Measurements from ENCODE around the gene ZNF43. TPM values are rescaled to one million over a fixed set of nuclear protein-coding genes. Genes with fewer than 3 reads are reported as not detected.
A peak's percentile ranks its signal among the peaks of the same experiment; 100 is the strongest.
"Not testable (repeated sequence)": the region's sequence is repeated elsewhere in the genome, so short reads cannot be mapped to it uniquely, and the experiment has no call there.

The ZNF43 gene
- total RNA-seq (2014; rRNA removed; shearing (Covaris generic)): 3.0 and 3.3 TPM in 2 replicates
- polyA plus RNA-seq (2015; cell fraction: cytosol; rRNA removed): 0.72 and 0.77 TPM in 2 replicates
- 2.3 and 2.4 TPM in 2 replicates for polyA plus RNA-seq (2015; cell fraction: nucleus; rRNA removed)

DNA sequence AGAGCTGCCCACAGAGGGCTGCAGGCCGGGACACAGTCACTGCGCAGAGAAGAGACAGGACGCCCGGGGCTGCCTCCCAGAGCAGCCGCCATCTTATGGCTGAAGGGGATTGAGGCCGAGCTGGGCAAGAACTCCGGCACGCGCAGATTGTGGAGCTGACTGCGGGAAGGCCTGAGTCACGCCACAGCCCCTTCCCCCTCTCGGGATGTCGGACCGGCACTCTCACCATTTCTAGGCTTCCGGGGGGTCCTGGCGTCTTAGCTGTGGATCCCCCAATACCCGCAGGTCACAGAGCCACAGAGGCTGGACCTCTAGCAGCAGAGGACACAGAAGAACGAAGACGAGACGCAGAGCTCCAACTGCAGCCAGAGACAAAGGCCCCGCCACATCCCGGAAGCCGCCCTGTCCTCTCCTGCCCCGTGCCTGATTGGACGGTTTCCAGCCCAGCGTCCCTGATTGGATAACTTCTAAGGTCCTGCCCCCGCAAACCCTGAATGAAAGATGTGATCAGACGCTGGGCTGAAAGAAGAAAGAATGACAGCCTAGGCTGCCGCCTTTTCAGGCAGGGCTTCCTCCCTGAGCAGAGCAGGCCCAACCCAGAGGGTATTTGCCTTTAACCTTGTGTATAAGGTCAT is at the start of gene ZNF43:
ZNF43 (minus strand) TSS at position 373 of the 635 bp plus-strand sequence; CDS start at position 229, 144 bp downstream.
- DNase-seq (ENCODE audit: low read depth): peak; percentile 67

DNA sequence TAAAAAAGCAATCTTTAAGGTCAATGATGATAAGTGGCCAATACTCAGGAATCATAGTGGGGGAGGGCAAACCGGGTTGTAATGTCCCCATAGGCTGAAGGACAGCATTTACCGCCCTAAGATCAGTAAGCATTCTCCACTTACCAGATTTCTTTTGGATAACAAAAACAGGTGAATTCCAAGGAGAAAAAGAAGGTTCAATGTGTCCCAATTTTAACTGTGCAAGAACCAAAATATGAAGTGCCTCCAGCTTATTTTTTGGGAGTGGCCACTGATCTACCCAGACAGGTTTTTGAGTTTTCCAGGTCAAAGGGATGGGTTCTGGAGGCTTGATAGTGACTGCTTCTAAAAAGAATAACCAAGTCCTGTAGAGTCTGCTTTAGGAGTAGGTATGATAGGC is 49.5 kb upstream of the ZNF43 start:
- not testable (repeated sequence) for DNase-seq (ENCODE audit: low read depth)

DNA sequence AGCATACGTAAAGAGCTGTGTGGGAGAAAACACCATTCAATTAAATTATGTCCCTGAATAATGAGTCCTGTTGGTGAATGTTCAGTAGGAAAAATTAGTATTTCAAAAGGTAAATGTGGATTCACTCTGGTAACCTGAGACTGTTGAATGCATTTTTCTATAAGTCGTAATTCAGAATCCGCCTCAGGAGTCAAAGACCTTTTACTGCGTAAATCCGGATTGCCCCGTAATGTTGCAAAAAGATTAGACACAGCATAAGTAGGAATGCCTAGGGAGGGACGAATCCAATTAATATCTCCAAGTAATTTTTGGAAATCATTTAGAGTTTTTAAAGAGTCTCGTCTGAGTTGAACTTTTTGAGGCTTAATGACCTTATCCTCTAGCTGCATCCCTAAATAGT is 48.8 kb upstream of the ZNF43 start:
- DNase-seq (ENCODE audit: low read depth): not testable (repeated sequence)

GRCh38 chr19:21883516-21883915 is 47.5 kb upstream of the ZNF43 start:
- no peak for DNase-seq (ENCODE audit: low read depth)

DNA sequence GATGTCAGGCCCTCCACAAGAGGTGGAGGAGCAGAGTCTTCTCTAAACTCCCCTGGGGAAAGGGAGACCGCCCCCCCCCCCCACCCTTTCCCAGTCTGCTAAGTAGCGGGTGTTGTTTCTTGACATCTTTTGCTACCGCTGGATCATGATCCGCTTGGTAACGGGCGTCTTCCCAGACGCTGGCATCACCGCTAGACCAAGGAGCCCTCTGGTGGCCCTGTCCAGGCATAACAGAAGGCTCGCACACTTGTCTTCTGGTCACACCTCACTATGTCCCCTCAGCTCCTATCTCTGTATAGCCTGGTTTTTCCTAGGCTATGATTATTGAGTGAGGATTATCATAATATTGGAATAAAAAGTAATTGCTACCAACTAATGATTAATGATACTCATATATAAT is 44.8 kb upstream of the ZNF43 start:
- not testable (repeated sequence) for DNase-seq (ENCODE audit: low read depth)

- no peak for DNase-seq (ENCODE audit: low read depth)
Observed at GRCh38 chr19:21878646-21879045, 42.7 kb upstream of the ZNF43 start.

DNA sequence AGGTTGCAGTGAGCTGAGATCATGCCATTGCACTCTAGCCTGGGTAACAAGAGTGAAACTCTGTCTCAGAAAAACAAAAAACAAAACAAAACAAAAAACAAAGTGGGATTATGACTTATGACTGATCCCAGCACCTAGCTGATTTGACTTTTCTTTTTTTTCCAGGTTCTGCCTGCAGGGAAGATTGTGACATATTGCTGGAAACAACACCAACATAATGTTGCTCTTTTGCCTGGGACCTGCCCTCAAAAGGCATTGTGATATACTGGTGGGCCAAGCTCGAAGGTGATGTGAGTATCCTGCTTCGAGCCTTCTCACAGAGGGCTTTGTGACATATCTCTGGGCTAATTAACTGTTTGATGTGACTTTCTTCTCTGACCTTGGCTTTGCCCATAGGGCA is 42.0 kb upstream of the ZNF43 start:
- no peak for DNase-seq (ENCODE audit: low read depth)

- DNase-seq (ENCODE audit: low read depth): not testable (repeated sequence)
Observed at GRCh38 chr19:21876608-21877007, 40.6 kb upstream of the ZNF43 start.

DNA sequence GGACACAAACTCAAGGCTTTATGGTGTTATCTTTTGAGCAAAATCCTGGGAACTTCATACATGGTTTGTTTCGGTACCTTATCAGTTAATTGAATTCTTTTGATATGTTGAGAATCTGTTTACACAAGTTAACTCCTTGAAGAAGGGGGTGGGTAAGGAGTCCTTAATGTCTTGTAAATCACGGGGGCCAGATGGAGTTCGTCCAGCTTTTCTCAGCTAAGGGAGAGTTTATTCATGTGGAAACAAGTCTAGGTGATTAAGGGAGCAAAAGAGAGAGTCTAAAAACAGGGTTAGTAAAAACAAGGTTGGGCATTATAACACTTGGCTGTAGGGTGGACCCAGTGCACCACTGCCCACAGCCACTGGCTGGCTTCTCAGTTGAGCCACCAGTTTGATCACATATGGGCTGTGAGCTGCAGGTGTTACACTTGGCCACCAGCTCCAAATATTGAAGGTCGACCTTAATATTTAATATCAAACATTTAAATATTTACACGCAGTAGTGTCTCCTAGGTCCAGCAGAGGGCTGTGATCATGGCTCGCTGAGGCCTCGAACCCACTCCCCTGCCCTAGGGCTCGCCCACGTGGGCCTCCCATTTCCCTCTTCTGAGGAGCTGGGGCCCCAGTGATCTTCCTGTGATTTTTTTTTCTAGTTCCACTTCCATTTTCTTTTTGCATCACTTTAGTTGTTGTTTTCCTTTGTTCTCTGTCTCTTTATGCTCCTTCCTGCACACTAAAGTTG is 21.0 kb upstream of the ZNF43 start:
- no peak for DNase-seq (ENCODE audit: low read depth)

- peak; percentile 77 for DNase-seq (ENCODE audit: low read depth)
Observed at GRCh38 chr19:21851596-21852345, 15.8 kb upstream of the ZNF43 start.

DNA sequence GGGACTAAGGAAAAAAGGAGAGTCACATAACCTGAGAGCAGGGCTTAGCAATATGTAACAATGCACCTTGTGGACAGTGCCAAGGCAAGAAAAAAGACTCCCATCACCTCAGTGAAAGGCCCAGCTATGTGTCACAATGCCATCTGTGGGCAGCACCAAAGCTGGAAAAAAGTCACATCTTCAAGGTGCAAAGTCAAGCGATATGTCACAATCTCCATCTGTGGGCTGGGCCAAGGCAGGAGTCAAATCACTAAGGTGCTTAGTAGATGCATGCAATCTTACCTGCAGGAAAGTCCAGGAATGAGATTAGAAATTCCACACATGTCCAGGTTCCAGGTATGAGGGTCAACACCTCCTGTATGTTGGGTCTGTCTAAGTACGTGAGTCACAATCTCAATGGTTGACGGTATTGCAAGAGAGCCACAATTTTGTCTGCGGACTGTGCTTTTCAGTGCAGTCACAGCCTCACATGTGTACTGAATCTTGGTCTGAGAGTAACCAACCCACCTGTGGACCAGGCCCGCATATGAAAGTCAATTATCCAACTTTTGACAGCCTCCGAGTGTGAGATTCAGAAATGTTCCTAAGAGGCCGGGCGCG is 14.8 kb upstream of the ZNF43 start:
- no peak for DNase-seq (ENCODE audit: low read depth)

DNA sequence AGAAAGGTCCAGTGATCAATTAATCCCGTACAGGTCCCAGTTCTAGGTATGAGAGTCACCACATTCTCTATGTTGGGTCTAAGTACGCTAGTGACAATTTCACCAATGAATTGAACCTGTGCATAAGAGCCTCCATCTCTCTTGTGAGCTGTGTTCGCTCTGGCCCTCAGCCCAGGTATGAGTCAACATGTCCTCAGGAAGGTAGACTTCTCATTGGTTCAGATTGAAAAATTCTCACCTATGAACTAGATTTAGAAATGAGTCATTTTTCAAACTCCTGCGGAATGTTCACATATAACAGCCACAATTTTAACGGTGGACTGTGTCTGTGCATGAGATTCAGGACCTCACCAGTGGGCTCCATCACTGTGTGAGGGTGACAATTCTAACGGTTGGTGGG is 12.7 kb upstream of the ZNF43 start:
- DNase-seq (ENCODE audit: low read depth): peak; percentile 50

- DNase-seq (ENCODE audit: low read depth): no peak
Observed at GRCh38 chr19:21843081-21843480, 7.1 kb upstream of the ZNF43 start.

DNA sequence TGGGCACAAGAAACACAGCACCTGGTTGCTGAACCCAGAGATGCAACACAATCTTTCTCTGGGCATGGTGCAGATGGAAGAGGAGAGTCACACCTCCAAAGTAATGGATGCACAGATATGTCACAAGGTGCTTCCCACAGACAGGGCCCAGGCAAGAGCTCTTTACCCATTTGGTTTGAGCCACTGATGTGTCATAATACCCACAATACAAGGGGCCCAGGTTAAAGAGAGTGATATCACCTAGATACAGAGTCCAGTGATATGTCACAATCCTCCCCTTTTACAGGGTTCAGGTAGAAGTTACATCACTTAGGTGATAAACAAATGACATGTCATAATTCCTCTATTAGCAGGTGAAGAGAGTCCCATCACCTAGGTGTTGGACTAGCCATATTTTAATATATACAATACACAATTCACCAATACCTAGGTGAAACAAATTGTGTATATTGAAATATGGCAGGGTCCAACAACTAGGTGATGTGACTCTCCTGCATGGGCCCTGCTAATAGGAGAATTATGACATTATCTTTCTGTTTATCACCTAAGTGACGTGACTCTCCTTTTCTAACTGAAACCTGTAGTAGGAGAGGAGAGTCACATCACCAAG is 5.6 kb upstream of the ZNF43 start:
- DNase-seq (ENCODE audit: low read depth): no peak

GRCh38 chr19:21841081-21841480 is 5.1 kb upstream of the ZNF43 start:
- no peak for DNase-seq (ENCODE audit: low read depth)

- DNase-seq (ENCODE audit: low read depth): no peak
Observed at GRCh38 chr19:21839976-21840375, 4.0 kb upstream of the ZNF43 start.

GRCh38 chr19:21838646-21839045 is 2.7 kb upstream of the ZNF43 start:
- DNase-seq (ENCODE audit: low read depth): no peak

DNA sequence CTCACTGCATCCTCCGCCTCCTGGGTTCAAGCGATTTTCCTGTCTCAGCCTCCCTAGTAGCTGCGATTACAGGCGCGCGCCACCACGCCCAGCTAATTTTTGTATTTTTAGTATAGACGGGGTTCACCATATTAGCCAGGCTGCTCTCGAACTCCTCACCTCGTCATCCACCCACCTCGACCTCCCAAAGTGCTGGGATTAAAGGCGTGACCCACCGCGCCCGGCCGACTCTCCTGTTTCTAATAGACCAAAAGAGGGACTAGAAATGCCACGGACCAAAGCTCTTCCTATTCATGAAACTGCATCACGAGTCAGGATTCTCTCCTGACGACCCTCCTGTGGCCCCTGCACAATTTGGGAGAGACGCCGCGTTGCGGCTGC is 563 bp downstream of the ZNF43 start:
- DNase-seq (ENCODE audit: low read depth): no peak

- DNase-seq (ENCODE audit: low read depth): no peak
Observed at GRCh38 chr19:21833733-21834132, 2.2 kb downstream of the ZNF43 start.

DNA sequence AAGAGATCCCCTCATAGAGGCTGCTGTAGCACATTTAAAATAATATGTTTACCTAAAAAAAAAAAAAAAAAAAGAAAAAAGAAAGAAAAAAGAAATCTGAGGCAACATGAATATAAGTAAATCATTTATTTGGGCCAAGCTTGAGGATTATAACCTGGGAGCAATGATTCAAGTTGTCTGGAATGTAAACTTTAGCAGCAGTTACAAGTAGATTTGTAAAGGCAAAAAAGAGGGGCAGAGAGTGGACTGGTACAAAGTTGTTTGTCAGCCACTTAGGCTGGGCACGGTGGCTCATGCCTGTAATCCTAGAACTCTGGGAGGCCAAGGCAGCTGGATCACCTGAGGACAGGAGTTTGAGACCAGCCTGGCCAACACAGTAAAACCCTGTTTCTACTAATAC is 11.3 kb downstream of the ZNF43 start:
- DNase-seq (ENCODE audit: low read depth): no peak

DNA sequence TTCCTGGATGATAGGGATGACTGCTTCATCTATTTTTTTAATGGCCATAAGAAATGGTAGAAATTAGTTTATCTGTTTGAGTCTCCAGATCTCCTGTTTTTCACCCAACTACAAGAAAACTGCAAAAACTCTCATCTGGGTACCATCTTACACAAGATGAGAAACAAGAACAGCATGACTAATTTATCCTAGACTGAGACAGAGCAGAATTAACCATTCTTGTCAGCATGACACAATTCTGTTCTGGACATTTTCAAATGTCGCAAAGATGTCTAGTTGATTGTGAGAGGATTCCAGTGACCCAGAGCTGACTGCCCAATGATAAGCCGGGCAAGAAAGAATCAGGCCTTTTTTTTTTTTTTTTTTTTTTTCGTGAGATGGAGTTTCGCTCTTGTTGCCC is 12.8 kb downstream of the ZNF43 start:
- DNase-seq (ENCODE audit: low read depth): no peak
